RPMI8226 (cell line): ENCODE measurements around the gene FOSL1.

Experiments used
- DNase-seq: peaks from one replicate; pipeline ENCODE4 v3.0.0-alpha.2; 2015

FOSL1 gene

DNA sequence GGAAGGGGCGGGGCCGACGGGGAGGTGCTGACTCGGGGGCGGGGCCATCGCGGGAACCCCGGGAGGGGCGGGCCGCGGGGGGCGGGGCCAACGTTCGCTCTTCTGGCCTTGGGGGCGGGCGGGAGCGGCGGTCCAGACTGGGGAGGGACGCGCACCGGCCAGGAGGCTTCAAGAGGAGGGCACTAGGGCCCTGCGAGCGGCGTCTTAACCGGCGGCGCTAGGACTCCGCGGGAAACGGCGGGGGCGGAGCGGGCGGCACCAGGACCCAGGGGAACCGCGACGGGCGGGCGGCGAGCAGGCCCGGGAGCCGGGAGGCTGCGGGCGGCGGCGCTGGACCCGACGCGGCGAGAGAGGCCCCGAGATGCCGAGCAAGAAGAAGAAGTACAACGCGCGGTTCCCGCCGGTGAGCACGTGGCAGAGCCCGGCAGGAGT is 19.0 kb upstream of the FOSL1 start, which contains the start of gene DRAP1:
DRAP1 (plus strand) TSS at position 286 of the 432 bp plus-strand sequence; CDS start at position 362, 76 bp downstream.
- peak; percentile 100 for DNase-seq

DNA sequence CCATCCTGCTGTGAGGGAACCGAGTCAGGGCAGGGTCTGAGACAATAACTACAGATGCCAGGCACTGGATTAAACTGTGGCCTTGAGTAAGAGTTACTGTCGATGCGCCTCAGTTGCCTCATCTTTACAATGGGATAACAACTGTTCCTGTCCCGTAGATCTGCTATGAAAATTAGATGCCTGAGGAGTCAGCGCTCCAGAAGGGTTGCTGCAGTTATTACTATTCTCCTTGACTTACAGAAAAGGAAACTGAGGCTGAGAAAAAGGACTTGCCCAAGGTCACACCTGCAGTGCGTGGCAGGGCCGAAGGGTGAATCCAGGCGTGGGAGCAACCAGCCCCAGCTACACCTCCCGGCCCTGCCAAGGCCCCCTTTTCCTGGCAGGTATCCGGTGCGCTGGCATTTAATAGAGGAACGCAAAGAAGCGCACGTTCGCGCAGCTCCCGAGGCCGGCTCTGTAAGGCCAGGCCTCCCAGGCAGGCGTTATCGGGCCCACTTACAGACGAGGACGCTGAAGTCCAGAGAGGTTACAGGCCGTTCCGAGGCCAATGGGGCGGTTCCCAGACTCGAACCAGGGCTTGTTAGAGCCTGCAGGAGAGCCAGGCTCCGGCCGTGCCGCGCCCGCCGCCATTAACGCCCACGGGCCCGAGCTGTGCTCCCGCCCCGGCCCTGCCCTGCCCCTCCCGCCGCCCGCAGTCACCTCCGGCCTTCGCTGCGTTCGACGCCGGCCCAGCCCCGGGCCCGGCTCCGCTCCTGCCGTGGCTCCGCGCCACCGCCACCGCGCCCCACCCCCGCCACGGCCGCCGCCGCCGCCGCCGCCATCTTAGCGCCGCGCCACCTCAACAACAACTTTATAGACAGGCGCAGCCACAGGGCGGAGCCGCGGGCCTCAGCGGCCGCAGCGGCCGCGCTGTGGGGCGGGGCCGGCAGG is 18.3 kb upstream of the FOSL1 start, which contains the start of gene C11orf68:
C11orf68 (minus strand) TSS at position 852 of the 930 bp plus-strand sequence; CDS start at position 821, 31 bp downstream.
- peak; percentile 59 for DNase-seq

GRCh38 chr11:65917434-65918210 is 17.4 kb upstream of the FOSL1 start:
- no peak for DNase-seq

GRCh38 chr11:65917077-65917433 is 16.9 kb upstream of the FOSL1 start:
- no peak for DNase-seq

DNA sequence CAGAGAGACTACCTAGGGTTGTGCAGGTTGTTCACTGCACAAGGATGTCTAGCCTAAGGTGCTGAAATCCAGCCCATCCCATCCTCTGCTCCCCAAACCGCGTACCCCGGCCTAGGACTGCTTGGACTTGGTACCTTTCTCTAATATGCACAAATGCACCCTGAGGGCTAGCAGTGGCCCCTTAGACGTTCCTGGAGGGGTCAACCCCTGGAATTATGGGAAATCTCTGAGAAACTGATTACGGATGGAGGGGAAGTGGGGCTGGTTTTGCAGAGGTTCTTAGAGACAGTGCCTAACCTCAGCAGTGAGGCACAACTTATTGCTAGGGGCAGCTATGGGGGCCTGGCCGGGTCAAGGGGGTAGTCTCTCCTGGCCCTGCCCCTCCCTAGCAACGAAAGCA is 16.2 kb upstream of the FOSL1 start:
- DNase-seq, result no peak

DNA sequence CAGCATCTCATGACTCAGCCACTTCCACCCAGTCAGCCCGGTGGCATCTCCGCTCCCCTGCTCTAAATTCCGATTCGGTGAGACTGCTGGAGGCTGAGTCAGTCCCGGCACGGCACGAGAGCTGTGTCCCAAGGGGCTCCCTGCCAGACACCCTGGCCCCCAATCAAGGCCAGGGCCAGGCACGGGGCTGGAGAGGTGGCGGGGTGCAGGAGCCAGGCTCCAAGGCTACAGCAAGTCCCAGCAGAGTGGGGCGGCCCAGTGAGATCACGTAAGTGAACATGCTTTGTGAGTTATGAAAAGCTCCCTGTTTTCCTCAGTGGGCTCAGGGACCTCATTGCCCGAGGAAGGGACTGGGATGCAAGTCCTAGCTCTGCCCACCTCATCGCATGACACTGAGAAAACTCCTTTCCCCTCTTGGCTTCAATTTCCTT is 15.6 kb upstream of the FOSL1 start:
- DNase-seq, result no peak

- no peak for DNase-seq
Observed at GRCh38 chr11:65915101-65915820, 15.1 kb upstream of the FOSL1 start.

- DNase-seq, result no peak
Observed at GRCh38 chr11:65912845-65913244, 12.7 kb upstream of the FOSL1 start.

GRCh38 chr11:65911682-65912568 is 11.7 kb upstream of the FOSL1 start:
- no peak for DNase-seq

GRCh38 chr11:65907878-65908277 is 7.7 kb upstream of the FOSL1 start:
- DNase-seq, result no peak

- no peak for DNase-seq
Observed at GRCh38 chr11:65906602-65907001, 6.4 kb upstream of the FOSL1 start.

GRCh38 chr11:65903715-65904114 is 3.5 kb upstream of the FOSL1 start:
- no peak for DNase-seq

GRCh38 chr11:65903068-65903481 is 2.9 kb upstream of the FOSL1 start:
- no peak for DNase-seq

DNA sequence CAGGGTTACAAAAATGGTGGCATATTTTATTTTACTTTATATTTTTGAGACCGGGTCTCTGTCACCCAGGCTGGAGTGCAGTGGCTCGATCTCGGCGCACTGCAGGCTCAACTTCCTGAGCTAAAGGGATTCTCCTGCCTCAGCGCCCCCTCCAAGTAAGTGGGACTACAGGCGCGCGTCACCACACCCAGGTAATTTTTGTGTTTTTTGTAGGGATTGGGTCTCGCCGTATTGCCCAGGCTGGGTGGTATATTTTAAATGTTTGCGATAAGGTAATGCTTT is 652 bp upstream of the FOSL1 start:
- DNase-seq, result no peak

DNA sequence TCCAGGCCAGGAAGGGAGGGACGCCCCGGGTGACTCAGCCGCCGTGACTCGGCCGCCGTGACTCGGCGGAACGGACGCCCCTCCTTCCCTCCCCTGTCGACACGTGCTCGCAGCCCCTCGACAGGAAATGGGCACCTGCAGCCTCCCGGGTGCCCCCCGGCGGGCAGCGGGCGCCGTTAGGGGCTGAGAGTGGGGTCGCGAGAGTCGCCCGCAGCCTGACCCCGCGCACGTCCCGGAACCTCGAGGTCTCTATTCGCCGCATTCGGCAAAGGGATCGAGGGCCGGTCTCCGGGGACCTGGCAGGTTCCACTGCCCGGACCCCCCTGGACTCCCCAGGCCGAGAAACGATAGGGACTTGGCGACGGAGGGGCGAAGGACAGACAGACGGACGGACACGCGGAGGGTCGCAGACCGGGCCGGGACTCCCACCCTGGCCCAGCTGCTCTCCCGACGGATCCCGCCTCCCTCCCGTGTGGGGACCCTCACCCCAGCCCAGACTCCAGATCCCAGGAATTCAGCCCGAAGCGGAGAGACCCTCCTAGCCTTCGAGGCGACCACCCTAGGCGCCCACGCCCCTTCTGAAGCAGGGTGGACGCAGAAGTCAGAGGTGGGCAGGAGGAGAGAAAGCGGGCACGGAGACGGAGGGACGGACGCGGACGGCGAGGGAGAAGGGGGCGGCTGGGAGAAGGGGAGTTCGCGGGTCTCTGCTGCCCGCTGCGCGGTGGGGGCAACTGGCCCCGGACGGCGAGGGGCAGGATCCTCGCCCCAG is 648 bp downstream of the FOSL1 start:
- DNase-seq, result no peak

DNA sequence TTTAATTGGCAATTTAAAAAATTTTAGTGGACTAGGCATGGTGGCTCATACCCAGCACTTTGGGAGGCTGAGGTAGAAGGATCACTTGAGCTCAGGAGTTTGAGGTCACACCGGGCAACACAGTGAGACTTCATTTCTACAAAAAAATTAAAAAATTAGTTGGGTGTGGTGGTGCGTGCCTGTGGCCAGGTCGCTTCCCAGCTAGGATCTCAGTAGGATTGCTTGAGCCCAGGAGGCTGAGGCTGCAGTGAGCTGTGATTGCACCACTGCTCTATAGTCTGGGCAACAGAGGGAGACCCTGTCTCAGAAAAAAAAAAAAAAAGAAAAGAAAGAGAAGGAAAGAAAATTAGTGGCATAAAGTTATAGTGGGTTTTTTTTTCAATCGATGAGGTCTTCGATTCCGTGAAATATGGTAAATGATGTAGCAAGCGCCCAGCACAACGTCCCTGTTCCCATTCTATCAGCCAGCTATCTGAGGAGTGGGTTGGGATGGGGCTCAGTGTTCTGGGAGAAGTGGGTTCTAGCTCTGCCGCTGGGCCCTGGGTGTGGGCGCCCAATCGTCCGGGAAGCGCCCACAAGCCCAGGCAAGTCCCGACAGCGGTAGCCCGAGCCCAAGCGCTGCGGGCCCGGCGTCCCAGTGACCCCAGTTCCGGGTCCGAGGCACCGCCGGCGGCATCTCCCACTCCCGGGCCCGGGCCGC is 1.4 kb downstream of the FOSL1 start:
- peak; percentile 49 for DNase-seq

DNA sequence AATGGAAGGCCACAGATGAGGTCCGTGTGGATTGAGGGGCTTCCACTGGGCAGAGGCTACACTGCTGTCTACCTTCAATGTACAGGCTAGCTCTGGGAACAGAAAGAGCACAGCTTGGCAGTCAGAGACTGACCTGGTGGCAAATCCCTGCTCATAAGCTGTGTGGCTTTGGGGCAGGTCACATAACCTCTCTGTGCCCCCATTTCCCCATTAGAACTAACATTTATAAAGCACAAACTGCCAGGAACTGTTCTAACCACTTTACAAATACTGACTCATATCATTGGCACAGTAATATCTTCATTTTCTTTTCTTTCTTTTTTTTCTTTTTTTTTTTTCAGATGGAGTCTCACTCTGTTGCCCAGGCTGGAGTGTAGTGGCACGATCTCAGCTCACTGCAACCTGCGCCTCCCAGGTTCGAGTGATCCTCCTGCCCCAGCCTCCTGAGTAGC is 3.1 kb downstream of the FOSL1 start:
- no peak for DNase-seq

DNA sequence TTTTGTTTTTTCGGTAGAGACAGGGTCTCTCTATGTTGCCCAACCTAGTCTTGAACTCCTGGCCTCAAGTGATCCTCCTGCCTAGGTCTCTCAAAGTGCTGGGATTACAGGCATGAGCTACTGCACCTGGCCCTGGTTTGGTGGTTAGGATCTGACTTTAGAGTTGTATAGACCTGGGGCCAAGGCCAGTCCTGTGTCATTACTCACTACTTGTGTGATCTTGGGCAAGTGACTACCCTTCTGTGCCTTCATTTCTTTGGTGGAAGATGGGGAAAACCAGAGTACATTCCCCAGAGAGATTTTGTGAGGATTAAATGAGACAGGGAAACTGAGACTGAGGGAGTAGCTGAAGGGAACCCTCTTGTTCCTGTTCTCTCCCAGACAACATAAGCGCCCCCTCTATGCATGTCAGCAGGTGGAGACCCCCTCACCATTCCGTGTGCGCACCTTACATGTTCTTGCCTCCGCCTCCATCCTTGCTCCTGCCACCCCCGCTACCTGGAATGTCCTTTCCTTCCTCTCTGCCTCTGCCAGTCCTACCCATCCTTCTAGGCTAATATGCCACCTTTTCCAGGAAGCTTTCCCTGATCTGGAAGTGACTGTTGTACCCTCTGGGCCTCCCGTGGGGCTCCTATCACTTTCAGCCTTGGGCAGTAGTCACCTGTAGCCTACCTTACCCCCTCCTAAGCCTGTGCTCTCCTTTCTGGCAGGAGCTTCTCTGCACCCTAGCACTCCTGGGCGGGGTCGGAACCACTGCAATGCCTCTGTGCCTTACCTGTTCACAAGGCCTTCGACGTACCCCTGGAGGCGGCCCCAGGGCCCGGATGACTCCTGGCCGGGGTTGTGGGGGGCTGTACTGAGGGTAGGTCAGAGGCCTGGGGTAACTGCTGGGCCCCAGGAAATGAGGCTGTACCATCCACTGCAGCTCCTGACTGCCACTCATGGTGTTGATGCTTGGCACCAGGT is 3.9 kb downstream of the FOSL1 start:
- DNase-seq, result no peak

DNA sequence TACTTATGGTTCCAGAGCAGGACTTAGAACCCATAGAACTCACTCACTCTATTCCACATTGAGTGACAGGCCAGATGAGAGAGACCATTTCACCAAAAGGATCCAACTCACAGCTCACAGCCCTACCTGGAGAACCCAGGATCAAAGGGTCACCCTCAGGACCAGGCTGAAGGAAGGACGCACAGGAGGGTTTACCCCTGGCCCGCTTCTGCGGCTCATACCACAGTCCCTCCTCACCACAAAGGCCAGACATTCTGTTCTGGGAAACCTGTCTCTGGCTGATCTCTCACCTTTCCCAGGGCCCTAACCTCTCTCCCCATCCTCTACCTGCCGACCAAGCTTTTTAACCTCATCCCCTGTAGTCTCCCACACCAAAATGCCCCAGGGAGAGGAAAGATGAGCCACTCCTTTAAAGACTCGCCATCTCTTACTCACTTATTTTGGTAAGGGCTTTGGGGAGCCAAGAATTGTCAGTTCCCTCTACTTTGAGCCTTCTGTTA is 4.7 kb downstream of the FOSL1 start:
- no peak for DNase-seq
